Superior temporal gyrus (tissue), 1 donor: ENCODE results near the gene TMA7.
A peak's percentile ranks its signal among the peaks of the same experiment; 100 is the strongest.
"Not testable (repeated sequence)": the region's sequence is repeated elsewhere in the genome, so short reads cannot be mapped to it uniquely, and the experiment has no call there.

Experiments
- DNase-seq: peaks from one replicate; pipeline ENCODE4 v3.0.0-alpha.2; 2016; ENCODE audit errors: extremely low spot score

Gene TMA7

GRCh38 chr3:48439820-48440589 is at the start of gene TMA7, which contains the start of gene CCDC51:
Gene TMA7 (plus strand): TSS chr3:48440257. CDS start chr3:48440297, 40 bp downstream.
Gene CCDC51 (minus strand): TSS chr3:48440119. CDS start chr3:48435128, 4,991 bp downstream.
- peak; percentile 99 for DNase-seq

- no peak for DNase-seq
Measured at GRCh38 chr3:48394391-48394790, 45.7 kb upstream of the TMA7 start.

- no peak for DNase-seq
Measured at GRCh38 chr3:48395714-48396113, 44.3 kb upstream of the TMA7 start.

GRCh38 chr3:48397767-48398681 is 42.0 kb upstream of the TMA7 start:
- DNase-seq: no peak

- no peak for DNase-seq
Measured at GRCh38 chr3:48398701-48399386, 41.2 kb upstream of the TMA7 start.

GRCh38 chr3:48399387-48400172 is 40.5 kb upstream of the TMA7 start:
- no peak for DNase-seq

GRCh38 chr3:48400824-48401433 is 39.1 kb upstream of the TMA7 start:
- peak; percentile 87 for DNase-seq

GRCh38 chr3:48401434-48401901 is 38.6 kb upstream of the TMA7 start:
- DNase-seq: not testable (repeated sequence)

GRCh38 chr3:48402281-48402732 is 37.8 kb upstream of the TMA7 start:
- DNase-seq: peak; percentile 33

GRCh38 chr3:48402907-48403306 is 37.1 kb upstream of the TMA7 start:
- no peak for DNase-seq

GRCh38 chr3:48403533-48404439 is 36.3 kb upstream of the TMA7 start:
- no peak for DNase-seq

GRCh38 chr3:48404440-48405342 is 35.4 kb upstream of the TMA7 start:
- DNase-seq: no peak

GRCh38 chr3:48405343-48405881 is 34.6 kb upstream of the TMA7 start:
- DNase-seq: no peak

- DNase-seq: no peak
Measured at GRCh38 chr3:48405971-48406370, 34.1 kb upstream of the TMA7 start.

GRCh38 chr3:48406443-48407431 is 33.3 kb upstream of the TMA7 start:
- DNase-seq: no peak

GRCh38 chr3:48407542-48408099 is 32.4 kb upstream of the TMA7 start:
- no peak for DNase-seq
